ENCODE data around the gene LRRC59.
"Not testable (repeated sequence)": the region's sequence is repeated elsewhere in the genome, so short reads cannot be mapped to it uniquely, and the experiment has no call there.

LRRC59 gene

GRCh38 chr17:50345432-50346312 lies 51.7 kb downstream of the LRRC59 start, which contains the start of gene XYLT2:
TSS of gene XYLT2 (plus strand) at chr17:50346126. CDS start at chr17:50346141, 15 bp downstream.
- DNase-seq, result peak; percentile 53

GRCh38 chr17:50344731-50345365 lies 52.5 kb downstream of the LRRC59 start:
- no peak for DNase-seq

DNA sequence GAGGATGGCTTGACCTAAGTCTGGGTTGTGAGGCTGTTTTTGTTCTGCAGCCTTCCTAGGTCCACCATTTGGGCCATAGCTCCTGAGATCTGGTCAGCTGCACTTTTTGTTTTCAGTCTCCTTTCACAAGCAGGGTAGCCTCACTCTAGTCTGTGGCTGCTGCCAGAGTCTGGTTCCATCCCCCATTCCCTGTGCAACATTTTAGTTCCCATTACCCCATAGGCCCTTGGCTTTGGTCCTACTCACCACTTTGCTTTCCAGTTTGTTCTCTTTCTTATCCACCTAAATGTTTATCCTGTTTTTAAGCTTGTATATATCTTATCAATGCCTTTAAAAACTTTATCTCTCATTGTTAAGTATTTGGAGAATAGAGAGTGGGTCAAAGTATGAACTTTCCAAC lies 57.9 kb downstream of the LRRC59 start:
- DNase-seq, result no peak

DNA sequence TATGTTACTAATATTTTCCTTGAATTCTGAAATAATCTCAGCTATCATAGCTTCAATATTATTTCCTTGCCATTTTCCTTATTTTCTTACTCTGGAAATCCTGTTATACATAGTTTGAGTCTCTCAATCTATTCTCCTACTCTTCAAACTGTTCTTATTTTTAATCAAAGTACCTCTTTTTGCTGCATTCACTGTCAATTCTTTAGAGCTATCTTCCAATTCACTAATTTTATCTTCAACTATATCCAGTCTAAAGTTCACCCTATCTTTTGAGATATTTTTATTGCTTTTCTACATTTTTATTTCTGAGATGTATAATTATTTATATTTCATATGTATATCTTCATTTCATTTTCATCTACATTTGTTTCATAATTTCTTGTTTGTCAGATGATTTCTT lies 58.7 kb downstream of the LRRC59 start:
- no peak for DNase-seq

DNA sequence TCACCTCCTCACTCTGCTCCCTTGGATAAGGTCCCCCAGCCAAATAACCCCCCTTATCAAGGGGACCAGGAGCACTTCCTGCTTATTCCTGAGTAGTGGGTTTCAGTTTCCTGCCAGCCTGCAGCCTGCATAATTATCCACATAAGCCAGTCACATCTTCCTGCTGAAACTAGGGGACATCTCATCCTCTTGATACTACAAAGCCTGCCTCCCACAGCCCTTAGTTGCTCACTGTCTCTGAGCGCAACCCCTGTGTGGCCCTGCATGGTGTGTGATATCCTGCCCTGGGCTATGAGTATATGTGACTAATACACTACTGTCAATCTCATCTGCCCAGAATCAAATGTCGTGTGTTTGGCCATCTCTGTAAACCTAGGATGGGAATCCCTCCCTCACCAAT lies 59.4 kb downstream of the LRRC59 start:
- no peak for DNase-seq

- not testable (repeated sequence) for DNase-seq
Measured at GRCh38 chr17:50333291-50334057, 63.8 kb downstream of the LRRC59 start.

- DNase-seq, result no peak
Measured at GRCh38 chr17:50332196-50332595, 65.1 kb downstream of the LRRC59 start.
